GM19240 (cell line): ENCODE data around the gene NDUFA7.
"Not testable (repeated sequence)": the region's sequence is repeated elsewhere in the genome, so short reads cannot be mapped to it uniquely, and the experiment has no call there.

ENCODE experiments used
- DNase-seq: peaks from one replicate; pipeline ENCODE4 v3.0.0; 2011; ENCODE audit warnings: low spot score; ENCODE audit not compliant: insufficient read length

The NDUFA7 gene

GRCh38 chr19:8265872-8266271 lies 55.3 kb downstream of the NDUFA7 start:
- no peak for DNase-seq

GRCh38 chr19:8264248-8264647 lies 56.9 kb downstream of the NDUFA7 start:
- DNase-seq, result not testable (repeated sequence)

GRCh38 chr19:8262431-8262830 lies 58.7 kb downstream of the NDUFA7 start:
- DNase-seq, result no peak

GRCh38 chr19:8261881-8262280 lies 59.3 kb downstream of the NDUFA7 start:
- DNase-seq, result no peak

GRCh38 chr19:8261347-8261746 lies 59.8 kb downstream of the NDUFA7 start:
- DNase-seq, result no peak
